IPS-NIHi11 (cell line): ENCODE data around the gene PI4KA.

Source experiments
- DNase-seq: peaks from one replicate; pipeline ENCODE4 v3.0.0; 2012; ENCODE audit warnings: mixed read lengths, low spot score

PI4KA gene

GRCh38 chr22:20793748-20794649 lies 64.6 kb downstream of the PI4KA start:
- no peak for DNase-seq

GRCh38 chr22:20792966-20793728 lies 65.5 kb downstream of the PI4KA start:
- no peak for DNase-seq

- DNase-seq: no peak
These were observed 66.2 kb downstream of the PI4KA start for GRCh38 chr22:20792221-20792965.

- DNase-seq: no peak
These were observed 69.8 kb downstream of the PI4KA start for GRCh38 chr22:20788627-20789344.

- DNase-seq: no peak
These were observed 70.6 kb downstream of the PI4KA start for GRCh38 chr22:20787746-20788626.

GRCh38 chr22:20787223-20787622 lies 71.4 kb downstream of the PI4KA start:
- no peak for DNase-seq

- no peak for DNase-seq
These were observed 72.1 kb downstream of the PI4KA start for GRCh38 chr22:20786536-20786979.

GRCh38 chr22:20786048-20786447 lies 72.6 kb downstream of the PI4KA start:
- no peak for DNase-seq

- no peak for DNase-seq
These were observed 73.2 kb downstream of the PI4KA start for GRCh38 chr22:20785415-20785814.

GRCh38 chr22:20783844-20784723 lies 74.5 kb downstream of the PI4KA start:
- peak; percentile 66 for DNase-seq

GRCh38 chr22:20783300-20783673 lies 75.3 kb downstream of the PI4KA start:
- no peak for DNase-seq

GRCh38 chr22:20782596-20783299 lies 75.9 kb downstream of the PI4KA start:
- no peak for DNase-seq

GRCh38 chr22:20782083-20782482 lies 76.5 kb downstream of the PI4KA start:
- DNase-seq: no peak

GRCh38 chr22:20781272-20781990 lies 77.2 kb downstream of the PI4KA start:
- DNase-seq: no peak

GRCh38 chr22:20779818-20780158 lies 78.8 kb downstream of the PI4KA start:
- no peak for DNase-seq

GRCh38 chr22:20779014-20779817 lies 79.4 kb downstream of the PI4KA start:
- no peak for DNase-seq

- DNase-seq: no peak
These were observed 81.0 kb downstream of the PI4KA start for GRCh38 chr22:20777420-20778177.
